Measurements from ENCODE around the gene TMEM258.

Gene TMEM258

DNA sequence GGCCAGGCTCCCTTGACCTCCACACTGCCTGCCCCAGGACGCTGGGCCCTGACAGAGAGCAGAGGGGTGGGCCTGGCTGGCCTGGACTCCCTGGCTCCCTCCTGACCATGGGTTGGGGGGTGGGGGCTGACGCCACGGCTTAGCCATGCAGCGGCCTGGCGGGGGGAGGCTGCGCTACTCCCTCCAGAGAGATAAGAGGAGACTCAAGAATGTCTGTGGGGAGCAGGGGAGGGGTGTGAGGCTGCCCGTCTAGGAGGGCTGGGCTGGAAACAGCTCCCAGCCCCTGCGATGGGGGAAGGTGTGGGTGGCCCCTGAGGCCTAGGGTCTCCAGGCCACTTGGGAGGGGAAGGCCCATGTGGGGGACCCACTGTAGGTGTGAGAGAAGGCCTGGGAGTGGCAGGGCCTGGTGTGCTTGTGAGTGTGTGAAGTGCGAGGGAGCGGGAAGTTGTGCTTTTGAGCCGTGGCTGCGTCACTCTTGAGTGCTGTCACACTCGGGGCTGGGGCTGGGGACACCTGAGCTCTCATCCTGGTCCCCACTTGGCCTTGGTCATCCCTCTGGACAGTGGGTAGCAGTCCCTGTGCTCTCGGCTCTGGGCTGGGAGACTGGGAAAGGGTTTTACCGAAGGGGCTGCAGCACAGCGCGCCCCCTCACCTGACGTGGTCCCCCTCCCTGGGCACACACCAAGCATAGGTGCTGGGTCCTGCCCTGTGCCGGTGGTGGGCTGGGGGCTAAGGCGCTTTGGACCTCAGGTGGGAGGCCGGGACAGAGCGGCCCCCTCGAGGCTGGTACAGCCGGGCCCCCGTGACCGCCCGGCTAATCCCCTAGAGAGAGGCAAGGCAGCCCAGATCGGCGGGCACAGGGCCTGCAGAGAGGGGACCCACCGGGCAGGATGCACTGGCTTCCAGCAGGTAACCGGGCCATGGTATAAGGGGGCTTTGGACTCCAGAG, 37.6 kb downstream of the TMEM258 start:
- no peak for DNase-seq

DNA sequence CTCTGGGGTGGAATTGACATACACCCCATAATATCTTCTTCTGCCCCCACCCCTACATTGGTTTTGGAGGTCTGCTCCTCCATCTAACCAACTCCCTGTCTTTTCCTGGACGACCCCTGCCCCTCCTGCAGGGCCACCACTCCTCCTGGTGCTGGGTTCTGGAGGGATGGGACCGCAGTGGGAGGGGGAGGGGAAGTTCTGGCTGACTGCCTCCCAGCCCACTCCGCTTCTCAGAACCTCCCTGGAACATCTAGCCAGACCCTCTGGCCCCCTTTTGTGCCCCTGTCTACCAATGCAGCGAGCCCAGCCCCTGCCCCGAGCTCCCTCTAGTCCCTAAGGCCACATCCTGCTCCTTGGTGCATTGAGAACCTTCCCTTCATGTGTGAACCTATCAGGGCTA, 38.7 kb downstream of the TMEM258 start:
- no peak for DNase-seq

DNA sequence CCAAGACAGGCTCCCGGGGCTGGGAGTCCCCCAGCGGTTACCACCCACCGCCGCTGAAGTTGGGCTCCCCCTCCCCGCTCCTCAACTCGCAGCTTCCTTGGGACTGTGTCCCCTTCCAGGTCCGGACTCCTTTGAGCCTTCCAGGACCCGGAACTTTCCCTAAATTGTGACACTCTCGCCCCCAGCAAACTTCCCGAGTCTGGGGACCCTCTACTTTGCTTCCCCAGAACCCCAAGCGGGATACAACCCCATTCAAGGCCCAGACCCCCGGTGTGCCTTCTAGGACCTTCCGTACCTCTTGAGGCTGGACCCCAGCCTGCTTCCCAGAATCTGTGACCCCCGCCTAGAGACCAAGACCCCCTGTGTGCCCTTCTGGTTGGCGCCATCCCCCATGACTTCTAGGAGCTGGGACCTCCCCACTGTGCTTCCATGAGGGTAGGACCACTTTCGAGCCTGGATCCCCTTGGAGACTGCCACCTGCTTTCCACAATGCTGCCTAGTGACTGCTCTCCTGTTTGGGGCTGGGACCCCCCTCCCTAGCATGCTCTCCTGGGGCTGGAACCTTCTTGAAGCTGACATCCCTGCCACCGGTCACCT, 39.4 kb downstream of the TMEM258 start:
- DNase-seq: no peak

DNA sequence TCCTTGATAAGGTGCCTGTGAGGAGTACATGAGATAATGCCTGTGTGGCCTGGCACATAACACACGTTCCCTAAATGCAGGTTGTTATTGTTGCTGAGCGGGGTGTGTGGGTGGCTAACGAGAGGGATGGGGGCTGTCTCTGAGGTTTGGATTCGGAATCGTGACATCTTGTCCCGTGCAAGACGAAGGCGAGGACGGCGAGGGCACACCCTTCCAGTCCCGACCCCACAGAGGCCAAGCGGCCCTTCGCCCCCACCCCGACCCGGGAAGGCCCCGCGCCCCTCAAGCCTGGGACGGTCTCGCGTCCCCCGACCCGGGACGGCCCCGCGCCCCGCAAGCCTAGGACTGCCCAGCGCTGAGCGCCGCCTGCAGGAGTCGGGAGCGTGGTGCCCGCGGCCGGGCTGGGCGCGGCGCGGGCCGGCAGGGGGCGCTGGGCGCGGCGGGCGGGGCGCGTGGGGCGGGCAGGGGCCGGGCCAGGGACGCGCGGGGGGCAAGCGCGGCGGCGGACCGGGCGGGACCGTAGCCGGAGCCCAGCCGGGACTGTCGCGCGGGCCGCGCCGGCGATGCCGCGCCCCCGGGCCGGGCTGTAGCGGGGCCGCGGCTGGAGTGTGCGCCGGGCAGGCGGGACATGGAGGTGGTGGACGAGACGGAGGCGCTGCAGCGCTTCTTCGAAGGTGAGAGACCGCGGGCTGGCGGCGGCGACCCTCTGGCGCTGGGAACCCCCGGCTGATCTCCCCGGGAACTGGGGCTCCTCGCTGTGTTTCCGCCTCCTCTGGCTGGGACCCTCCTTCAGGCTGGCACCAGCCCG, 40.1 kb downstream of the TMEM258 start, which contains the start of gene MYRF:
TSS of gene MYRF (plus strand) at position 520 of the 808 bp plus-strand sequence. CDS start at position 629, 109 bp downstream.
- peak; percentile 67 for DNase-seq

DNA sequence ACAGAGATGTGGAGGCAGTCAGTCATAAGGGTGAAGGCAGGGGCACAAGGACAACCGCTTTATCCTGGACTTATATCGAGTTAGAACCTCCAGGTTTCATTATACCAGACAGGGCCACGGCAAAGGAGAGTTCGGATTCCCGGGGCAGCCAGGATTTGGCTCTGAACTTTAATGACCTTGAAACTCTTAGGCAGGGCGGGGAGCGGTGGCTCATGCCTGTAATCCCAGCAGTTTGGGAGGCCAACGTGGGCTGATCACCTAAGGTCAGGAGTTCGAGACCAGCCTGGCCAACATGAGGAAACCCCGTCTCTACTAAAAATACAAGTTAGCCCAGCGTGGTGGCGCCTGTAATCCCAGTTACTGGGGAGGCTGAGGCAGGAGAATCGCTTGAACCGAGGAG, 41.0 kb downstream of the TMEM258 start:
- no peak for DNase-seq

DNA sequence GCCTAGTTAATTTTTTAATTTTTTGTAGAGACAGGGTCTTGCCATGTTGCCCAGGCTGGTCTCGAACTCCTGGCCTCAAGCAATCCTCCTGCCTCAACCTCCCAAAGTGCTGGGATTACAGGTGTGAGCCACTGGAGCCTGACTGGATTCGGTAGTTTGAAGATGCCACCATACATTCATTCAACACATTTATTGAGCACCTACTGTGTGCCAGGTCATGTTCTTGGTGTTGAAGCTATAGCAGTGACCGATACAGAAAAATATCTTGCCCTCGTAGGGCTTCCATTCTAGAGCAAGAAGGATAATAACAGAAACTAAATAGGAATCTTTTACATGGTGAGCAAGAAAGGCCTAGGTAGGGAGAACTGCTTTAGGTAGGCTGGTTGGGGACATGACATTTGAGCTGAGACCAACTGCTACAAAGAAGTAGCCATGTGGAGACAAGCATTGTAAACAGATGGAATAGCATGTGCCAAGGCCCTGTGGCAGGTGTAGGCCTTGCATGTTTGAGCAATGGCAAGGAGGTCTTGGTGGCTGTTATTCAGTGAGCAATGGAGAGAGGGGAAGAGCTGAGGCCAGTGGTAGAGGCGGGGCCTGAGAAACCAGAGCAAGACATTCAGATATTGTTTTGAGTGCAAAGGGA, 41.6 kb downstream of the TMEM258 start:
- no peak for DNase-seq

DNA sequence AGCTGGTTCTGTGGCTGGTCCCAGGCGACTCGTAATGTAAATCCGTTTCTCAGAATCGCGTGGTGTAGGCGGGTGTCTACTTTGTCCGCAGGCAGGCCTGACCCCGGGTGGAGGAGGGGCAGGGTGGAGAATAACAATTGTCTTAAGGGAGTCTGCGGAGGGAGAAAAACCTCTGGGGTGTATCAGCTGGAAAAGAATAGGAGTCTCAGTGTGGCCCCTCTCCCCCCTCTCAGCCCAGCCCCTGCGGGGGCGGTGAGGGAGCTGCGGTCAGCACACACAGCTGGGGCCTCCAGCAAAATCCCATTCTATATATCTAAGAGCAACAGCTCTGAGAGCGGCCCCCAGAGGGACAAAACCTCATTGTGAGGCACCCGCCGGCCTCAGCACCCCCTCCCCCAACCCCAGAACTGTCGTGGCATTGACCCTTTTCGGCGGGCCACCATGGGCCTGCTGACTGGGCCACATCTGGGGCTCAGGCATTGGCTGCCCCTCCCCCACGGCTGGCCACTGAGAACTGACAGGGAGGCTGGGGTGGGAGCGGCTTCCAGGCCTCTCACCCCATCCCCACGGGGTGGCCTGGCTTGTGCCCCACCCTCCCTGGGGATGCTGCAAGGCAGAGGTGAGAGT, 42.7 kb downstream of the TMEM258 start:
- DNase-seq: no peak

DNA sequence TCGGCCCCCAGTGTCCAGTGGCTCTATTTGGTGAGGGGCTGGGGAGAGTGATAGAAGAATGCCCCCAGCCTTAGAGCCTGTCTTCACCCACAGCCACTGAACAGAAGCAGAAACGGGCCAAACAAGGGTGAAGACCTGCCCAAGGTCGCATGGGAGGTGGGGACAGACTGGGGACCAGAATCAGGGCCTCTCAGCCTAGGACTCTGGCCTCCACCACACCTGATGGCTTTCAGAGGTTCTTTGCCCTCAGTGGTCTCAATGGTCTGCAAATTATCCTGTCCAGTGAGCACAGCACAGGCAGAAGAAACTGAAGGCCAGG, 44.5 kb downstream of the TMEM258 start:
- no peak for DNase-seq

DNA sequence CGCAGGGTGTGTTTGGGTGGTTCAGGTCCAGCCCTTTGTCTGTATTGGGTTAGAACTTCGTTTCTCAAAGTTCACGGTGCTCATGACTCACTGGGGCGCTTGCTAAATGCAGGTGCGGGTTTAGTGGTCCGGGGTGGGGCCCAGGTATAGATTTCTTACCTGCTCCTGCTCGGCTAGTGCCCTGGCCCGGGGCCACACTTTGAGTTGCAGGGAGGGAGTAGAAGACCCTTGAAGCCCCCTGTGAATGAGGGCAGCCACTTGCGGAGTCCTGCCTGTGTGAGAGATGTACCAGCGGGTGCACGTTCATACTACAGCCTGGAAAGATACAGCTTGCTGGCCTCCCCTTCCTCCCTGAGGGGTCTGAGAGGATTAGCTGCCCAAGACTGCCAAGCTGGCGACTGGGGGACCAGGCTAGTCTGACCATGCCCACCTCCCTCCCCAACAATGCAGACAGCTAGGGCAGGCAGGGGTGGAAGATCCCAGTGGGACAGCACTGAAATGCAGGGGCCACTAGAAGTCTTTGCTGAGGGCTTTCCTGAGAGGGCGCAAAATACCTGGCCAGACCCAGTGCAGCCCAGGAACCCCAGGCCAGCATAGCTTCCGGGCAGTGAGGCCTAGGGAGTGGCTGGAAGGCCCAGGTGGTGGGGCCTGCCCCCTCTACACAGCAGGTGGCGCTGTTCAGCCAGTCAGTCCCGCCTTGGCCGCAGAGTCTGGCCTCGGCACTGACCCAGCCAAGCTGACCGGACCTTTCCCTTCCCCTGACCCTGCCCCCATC, 45.0 kb downstream of the TMEM258 start:
- peak; percentile 56 for DNase-seq

DNA sequence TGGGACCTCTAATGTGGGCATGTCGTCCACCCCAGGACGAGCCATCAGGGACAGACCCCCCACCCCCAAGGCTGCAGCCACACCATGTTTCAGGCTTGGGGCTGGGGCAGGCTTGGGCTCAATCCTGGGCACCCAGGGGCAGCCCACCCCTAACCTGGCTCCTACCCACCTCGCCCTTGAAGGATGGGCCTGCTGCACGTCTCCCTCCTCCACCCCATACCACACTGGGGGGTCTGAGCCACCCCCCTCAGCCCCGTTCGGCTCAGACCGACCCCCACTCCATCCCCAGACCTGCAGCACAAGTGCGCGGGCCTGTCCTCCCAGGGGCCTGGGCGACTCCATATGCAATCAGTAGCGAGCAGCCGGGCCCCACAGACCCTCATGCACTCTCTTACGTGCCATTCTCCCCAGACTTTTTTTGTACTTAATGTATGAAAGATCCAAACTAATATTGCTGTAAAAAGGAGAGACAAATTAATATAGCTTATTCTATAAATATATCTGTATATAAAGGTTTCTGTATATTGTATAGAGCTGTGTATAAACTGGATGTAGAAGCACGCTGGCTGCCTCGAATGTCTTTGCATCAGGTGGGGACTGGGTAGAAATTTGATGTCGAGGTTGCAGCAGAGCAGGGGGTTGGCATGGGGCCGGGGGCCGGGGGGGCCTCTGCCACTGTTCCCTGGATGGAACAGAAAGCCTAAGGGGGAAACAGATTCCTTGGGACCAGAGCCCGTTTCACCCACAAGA, 45.8 kb downstream of the TMEM258 start:
- no peak for DNase-seq

DNA sequence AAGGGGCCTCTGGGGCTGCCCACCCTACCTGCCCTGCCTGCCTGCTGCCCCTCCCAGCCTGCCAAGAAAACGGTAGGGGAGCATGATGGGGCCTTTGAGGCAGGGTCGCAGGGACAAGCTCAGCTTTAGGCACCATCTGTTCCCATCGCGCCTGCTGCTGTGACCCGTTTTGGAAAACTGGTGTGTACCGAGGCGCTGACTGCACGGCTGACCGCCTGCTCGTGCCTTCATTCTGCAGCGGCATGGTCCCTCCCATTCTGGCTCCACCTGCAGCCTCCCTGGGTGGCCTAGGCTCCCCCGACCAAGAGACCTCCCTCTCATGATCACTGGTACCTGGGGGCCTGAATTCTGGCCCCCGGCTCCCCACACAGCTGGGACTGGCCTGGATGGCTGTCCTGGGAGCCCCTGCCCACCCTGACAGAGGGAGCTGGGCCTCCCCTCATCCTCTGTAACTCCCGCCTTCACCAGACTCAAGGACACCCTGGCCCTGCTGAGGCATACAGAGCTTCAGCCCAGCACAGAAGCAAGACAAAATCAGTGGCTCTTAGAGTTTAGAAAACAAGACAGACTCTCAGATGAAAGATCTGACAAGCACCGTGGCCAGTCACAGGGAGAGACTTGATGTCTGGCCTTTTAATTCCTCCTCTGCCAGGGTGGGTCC, 46.5 kb downstream of the TMEM258 start:
- DNase-seq: no peak

DNA sequence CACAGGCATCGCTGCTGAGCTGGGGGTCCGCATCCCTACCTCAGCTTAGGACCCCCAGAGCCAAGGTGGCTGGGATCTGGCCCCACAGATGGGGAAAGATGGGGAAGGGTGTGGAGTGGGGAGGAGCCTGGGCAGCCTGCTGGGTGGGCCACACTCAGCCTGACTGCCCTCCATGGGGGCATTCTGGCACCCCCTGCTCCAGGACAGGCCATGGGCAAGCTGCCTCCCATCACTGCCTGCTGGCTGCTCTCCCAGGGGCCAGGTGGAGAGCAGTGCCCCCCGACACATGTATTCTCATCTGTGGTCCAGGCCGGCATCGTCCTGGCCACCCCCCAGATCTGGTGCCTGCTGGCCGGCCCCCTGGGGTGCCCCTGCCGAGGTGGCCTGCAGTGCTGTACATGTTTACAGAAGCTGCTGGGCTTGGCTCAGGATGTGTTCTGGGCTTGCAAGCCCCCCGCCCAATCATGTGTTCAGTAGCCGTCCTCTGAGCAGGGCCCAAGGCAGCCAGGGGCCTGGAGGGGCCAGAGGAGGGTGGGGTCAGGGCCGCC, 47.7 kb downstream of the TMEM258 start:
- no peak for DNase-seq

DNA sequence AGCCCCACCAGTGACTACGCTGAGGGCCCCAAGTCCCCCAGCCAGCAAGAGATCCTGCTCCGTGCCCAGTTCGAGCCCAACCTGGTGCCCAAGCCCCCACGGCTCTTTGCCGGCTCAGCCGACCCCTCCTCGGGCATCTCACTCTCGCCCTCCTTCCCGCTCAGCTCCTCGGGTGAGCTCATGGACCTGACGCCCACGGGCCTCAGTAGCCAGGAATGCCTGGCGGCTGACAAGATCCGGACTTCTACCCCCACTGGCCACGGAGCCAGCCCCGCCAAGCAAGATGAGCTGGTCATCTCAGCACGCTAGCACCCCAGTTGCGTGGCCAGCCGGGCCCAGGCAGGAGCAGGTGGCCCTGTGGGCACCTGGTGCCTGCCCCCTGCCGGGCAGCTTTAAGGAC, 48.2 kb downstream of the TMEM258 start:
- no peak for DNase-seq

DNA sequence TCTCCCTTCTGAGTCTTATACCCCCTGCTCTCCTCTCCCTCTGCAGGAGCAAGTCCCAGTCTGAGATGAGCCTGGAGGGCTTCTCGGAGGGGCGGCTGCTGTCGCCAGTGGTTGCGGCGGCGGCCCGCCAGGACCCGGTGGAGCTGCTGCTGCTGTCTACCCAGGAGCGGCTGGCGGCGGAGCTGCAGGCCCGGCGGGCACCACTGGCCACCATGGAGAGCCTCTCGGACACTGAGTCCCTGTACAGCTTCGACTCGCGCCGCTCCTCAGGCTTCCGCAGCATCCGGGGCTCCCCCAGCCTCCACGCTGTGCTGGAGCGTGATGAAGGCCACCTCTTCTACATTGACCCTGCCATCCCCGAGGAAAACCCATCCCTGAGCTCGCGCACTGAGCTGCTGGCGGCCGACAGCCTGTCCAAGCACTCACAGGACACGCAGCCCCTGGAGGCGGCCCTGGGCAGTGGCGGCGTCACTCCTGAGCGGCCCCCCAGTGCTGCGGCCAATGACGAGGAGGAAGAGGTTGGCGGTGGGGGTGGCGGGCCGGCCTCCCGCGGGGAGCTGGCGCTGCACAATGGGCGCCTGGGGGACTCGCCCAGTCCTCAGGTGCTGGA, 48.8 kb downstream of the TMEM258 start:
- DNase-seq: no peak

DNA sequence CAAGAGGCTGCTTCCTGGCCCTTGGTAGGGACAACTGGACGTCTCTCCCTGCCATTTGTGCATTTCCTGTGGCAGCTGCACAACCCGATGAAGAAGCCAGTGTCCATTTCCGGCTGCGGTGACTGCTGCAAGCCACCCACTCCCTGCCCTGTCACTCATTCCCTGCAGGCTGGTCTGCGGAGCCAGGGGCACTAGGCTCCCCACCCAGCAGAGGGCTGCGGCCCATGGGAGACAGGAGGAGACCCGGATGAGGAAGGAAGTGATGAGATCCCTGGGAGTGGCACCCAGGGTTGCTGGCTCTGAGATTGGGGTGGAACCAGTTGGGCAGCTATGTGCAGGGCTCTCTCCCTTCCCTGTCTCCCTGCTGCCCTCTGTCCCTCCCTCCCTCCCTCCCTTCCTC, 50.0 kb downstream of the TMEM258 start:
- DNase-seq: no peak

DNA sequence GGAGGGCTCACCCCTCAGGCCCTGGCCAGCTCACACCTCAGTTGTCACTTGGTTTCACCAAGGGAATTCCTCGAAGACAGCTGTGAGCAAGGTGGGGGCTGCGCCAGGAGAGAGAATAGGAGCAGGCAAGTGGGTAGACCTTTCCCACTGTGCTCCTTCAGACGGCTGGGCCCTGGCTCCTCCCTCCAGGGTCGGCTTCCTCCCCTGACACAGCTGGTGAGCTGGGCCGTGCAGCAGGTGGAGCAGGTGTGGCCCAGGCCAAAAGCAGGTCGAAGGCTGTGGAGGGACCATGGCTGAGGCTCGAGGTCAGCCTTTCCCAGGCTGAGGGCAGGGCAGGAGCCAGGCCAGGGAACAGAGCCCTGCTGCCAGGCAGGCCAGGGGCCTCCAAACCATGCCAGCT, 52.4 kb downstream of the TMEM258 start:
- no peak for DNase-seq

DNA sequence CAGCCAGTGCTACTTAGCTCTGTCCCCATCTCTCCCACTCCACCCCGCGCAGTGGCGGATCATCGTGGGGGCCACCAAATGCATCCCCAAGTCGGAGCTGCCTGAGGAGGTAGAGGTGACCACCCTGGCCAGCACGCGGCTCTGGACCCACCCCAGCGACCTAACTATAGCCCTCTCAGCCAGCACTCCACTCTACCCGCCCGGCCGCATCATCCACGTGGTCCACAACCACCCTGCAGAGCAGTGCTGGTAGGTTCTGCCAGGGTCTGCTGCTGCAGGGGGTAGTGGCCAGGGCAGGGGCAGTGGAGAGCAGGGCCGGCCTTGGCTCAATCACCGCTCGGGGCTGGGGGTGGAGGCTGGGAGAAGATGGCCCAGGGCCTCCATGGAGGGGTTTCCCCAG, 53.0 kb downstream of the TMEM258 start:
- DNase-seq: no peak
